Fibroblast of skin of left biceps (primary cell): ENCODE measurements around the gene MATR3.
"Not testable (repeated sequence)": the region's sequence is repeated elsewhere in the genome, so short reads cannot be mapped to it uniquely, and the experiment has no call there.

Source experiments
- DNase-seq, 2 experiments: peaks; one replicate each; pipeline ENCODE4 v3.0.0-alpha.2; 2013; ENCODE audit warnings: low read depth in 2 of 2

MATR3 gene, protein sequence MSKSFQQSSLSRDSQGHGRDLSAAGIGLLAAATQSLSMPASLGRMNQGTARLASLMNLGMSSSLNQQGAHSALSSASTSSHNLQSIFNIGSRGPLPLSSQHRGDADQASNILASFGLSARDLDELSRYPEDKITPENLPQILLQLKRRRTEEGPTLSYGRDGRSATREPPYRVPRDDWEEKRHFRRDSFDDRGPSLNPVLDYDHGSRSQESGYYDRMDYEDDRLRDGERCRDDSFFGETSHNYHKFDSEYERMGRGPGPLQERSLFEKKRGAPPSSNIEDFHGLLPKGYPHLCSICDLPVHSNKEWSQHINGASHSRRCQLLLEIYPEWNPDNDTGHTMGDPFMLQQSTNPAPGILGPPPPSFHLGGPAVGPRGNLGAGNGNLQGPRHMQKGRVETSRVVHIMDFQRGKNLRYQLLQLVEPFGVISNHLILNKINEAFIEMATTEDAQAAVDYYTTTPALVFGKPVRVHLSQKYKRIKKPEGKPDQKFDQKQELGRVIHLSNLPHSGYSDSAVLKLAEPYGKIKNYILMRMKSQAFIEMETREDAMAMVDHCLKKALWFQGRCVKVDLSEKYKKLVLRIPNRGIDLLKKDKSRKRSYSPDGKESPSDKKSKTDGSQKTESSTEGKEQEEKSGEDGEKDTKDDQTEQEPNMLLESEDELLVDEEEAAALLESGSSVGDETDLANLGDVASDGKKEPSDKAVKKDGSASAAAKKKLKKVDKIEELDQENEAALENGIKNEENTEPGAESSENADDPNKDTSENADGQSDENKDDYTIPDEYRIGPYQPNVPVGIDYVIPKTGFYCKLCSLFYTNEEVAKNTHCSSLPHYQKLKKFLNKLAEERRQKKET

DNA sequence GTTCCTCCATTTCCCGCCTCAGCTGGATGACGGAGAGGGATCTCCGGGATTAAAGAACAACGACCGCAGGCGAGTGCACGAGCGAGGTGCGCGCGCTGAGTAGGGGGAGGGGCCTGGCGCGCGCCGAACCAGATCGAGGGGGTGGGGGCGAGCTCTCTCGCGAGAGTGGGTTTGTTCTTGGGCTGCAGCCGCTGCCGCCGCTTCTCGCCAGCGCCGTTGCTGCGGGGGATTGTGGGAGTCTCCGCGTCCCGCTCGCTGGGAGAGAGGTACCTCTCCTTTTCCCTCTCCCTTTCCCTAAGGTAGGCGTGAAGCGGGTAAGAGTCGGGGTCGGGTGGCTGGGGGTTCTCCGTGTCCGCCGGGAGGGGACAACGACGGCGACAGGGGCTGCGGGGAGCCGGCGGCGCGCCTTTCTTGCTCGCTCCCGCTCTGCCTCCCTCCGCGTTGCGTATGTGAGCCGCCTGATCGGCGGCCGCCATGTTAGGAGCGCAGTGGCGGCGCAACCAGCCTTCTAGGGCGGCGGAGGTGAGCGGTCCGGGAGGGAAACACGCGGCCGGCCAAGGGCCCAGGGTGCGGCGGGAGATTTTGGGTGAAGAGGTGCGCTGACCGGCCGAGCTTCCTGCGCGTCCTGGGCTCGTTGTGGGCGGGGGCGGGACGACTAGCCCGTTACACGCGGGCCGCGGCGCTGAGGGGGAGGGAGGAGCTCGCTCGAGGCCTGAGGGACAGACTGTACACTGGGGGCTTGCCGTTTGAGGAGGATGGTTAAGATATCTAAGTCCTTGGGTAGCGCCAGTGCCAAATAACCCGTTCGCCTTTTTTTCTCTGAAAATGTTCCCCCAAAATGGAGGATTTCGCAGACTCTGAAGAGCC, at the start of gene MATR3:
Gene MATR3, plus strand, starts transcription at position 234 of the 867 bp plus-strand sequence. CDS start 13,676 bp downstream, outside the sequence.
- peak; percentile 92 for DNase-seq

DNA sequence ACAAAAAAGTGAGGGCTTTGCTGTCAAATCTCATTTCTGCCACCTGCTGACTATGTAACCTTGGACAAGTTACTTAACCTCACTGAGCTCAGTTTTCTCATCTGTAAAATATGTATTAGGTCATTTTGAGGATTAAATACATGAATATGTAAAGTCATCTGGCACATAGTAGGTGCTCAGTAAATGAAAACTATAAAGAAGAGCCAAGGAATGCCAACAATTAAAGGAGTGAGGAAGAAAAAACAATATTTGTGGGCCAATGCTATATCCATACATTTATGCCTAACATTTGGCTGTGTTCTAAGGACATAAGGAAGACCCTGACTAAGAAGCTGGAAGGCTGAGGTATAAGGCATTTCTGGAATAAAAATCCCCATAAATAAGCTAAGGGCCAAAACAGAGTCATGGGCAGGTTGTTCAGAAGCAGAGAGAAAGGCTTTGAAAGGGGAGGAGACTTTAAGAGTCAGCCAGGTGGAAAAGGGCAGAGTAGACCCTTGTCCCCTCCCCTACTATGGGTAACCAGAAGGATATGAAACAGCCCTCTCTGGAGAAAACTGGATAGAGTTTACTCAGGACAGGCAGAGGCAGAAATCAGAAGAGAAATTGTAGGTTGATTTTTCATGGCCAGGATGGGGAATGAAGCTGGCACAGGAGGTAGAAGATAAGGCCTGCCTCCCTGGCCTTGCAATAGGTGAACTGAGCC, 47.8 kb upstream of the MATR3 start:
- no peak for DNase-seq

DNA sequence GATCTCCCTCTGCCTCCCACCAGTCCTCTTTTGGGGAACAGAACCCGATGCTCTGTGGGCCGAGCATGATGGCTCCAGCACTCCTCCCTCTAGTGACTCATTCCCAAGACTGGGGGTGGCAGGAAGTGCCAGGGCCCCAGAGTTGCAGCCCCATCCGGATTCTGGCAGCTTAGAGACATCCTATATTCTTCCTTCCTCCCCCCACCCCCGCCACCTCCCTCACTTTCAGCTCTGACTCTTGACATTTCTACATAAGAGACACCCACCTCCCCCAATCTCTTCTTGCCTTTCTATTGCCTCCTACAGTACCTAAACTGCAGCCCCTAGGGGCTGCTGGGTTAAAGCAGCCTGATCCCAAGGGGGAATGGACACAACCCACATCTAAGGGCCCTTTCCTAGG, 47.1 kb upstream of the MATR3 start:
- DNase-seq: peak in 1 of 2 experiments; percentile 23

DNA sequence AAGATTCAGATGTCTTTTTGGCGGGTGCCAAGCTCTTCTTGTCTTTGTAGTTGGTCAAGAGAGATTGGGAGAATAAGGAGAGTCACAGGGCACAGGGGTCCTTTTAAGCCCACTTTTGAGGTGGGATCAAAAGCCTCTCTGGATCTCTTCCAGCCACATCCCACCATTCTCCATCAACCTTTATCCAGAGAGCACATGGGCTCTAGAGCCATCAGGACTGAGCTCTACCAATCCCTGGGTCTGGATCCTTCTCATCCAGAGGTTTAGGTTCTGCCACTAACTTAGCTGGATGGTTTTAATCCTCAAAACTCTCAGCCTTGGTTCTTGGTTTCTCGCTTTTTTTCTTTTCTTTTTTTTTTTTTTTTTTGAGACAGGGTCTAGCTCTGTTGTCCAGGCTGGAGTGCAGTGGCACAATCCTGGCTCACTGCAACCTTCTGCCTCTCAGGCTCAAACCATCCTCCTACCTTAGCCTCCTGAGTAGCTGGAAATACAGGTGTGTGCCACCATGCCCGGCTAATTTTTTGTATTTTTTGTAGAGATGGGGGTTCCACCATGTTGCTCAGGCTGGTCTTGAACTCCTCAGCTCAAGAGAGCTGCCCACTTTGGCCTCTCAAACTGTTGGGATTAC, 44.6 kb upstream of the MATR3 start:
- no peak for DNase-seq

DNA sequence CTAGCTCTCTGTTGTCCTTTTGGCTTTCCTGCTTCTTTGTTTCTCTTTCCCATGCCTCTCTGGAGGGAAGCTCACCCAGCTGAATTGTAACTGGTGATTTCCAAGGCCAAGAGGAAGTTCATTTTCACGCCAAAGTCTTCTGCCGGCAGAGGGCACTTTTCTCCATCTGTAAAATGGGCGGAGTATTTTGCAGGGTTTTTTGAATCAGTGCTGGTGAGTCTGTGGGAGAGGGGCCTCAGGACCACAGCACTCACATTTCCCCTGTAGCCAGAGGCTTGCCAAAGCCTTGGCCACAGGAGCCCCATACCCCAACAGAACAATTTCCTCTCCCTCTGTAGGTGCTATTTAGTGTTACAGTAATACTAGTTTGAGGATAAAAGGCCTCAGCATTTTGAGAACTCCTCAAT, 42.3 kb upstream of the MATR3 start:
- no peak for DNase-seq

DNA sequence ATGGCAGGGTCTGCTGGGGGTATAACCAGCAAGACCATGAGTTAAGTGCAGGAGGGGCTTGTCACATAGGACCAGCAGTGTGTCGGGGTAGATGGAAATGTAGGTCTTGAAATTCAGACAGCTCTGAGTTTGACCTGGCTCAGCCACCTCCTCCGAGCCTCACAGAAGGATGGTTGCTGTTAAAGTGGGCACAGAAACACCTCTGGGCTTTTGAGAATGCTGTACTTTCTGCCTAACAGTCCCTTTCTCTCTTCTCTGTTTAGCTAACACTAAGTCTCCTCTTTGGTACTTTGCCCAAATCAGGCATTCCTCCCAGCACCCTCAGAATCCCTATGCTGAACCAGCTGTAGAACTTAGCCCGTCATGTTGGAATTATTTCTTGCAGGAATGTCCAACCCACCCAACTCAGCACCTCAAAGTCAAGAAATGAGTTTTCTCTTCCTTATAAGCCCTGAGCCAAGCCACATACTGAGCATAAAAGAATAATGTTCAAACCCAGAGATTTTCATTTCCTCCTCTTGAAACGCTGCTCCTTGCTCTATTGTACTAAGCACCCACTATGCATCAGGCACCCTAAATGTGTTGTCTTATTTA, 41.7 kb upstream of the MATR3 start:
- DNase-seq: peak in 1 of 2 experiments; percentile 39

DNA sequence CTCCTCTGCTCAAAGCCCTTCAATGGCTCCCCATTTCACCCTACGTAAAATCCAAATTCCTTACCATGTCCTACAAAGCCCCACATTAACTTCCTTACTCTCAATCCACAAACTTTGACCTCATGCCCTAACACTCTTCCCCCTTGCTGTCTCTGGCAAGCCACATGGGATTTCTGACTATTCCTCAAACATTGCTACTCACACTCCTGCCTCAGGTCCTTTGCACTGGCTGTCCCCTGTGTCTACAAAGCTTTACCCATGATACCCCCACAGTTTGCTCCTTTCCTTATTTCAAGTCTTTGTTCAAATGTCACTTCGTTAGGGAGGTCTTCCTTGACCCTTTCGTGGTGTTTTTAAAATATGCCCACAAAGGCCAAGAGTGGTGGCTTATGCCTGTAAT, 40.4 kb upstream of the MATR3 start:
- DNase-seq: no peak

DNA sequence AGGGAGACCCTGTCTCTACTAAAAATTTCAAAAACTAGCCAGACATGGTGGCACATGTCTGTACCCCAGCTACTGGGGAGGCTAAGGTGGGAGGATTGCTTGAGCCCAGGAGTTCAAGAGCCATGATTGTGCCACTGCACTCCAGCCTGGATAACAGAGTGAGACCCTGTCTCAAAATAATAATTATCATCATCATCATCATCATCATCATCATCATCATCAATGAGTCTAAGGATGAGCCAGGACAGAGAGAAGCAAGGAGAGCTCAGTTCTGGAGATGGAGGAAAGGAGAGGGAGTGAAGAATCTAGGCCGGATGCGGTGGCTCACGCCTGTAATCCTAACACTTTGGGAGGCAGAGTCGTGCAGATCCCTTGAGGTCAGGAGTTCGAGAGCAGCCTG, 36.7 kb upstream of the MATR3 start:
- no peak for DNase-seq

DNA sequence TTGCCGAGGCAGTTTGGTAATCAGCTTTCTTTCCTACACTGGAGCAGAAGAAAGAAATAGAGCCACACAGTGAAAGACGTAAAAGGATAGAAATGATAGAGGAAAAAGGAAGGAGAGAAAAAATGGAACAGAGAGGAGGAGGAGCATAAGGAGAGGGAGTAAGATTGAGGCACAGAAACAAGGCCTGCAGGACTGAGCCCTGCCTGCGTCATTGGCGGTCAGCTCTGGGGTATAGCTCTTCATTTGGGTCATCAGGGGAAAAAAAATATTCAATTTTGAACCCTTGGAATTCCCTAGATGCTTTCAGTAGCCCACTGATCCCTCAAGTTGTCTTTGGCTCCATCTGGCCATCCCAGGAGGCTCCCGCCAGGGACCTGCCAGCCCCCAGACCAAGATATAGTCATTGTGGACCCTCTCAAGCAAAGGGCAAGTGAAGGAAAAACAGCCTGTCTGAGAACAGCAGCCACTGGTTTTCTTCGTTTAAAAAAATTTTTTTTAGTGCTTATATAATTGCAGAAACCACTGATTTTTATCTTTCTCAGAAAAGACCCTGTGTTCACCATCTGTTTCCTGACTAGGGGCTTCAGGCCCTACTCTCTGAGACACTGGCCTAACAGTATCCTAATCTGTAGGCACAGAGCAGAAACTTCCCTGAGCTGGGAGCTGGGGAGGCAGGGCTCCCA, 31.3 kb upstream of the MATR3 start:
- DNase-seq: no peak

DNA sequence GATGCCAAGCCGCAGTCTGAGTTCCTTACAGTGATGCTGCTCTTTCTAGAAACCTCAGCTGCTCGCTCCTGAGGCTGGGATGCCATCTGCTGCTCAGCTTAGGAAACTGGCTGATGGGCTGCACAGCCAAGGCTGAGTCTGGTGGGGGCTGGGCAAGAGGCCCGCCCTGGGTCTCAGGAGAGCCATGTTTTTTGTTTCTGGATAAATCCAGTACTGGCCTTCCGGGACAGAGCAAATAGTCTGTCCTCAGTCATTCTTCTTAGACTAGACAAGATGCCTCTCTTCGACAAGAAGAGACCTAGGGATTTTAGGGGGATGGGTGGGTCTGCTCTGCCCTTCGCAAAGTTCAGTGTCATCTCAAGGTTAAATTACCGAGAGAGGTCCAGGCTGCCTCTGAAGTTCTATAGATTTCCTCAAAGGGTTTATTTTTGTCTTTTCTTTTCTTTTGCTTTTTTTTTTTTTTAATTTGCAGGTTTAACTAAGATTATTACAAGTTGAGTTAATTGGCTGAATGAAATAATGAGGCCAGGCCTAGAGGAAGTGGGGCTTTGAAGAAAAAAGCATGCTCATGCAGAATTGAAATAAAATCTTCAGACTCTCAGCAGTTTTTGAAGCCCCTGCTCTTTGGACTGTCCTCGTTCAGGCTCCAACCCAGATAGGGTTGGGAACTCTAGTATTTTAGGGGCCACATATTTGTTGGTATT, 30.6 kb upstream of the MATR3 start:
- peak; percentile 77 to 80 for DNase-seq

DNA sequence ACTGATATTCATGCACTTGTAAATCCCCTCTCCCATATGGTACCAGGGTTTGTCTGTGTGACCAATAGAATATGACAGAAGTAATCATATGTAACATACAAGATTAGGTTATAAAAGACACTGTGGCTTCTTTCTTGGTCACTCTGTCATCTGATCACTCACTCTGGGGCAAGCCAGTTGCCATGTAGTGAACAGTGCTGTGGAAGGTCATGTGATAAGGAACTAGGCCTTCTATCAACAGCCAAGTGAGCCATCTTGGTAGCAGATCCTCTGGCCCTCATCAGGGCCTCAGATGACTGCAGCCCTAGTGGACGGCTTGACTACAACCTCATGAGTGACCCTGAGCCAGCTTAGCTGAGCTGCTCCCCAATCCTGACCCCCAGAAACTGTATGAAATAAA, 30.0 kb upstream of the MATR3 start:
- no peak for DNase-seq

DNA sequence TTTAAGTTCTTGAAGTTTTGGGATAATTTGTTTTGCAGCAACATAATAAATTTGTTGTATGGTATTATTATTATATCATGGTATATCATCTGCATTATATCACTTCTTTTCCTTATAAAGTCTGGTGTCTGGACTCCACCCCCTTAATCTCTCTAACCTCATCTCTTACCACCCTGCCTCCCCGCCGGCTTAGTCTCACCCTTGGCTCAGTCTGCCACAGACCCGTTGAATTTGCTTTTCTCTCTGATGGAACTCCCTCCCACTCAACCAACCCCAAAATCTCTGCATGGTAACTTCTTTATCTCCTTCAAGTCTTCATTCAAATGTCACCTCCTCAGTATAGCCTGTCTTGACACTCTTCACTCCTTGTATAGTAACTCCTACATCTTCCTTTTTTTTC, 29.6 kb upstream of the MATR3 start:
- no peak for DNase-seq

DNA sequence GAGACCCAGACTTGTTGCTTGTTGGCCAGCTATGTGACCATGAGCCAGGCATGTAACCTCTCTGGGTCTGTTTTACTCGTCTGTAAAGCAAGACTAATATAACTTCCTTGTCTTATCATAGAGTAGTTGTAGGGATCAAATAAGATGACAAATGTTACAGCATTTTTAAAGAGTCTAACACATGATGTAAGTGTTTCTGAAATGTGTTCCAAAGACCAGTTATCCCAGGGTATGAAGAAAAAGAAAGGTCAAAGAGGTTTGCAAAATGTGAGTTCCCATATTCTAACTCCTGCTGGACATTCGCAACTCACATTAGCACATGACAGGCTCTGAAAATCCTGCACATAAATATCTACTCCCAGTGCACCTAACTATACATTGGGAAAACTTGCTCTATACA, 28.5 kb upstream of the MATR3 start:
- no peak for DNase-seq

DNA sequence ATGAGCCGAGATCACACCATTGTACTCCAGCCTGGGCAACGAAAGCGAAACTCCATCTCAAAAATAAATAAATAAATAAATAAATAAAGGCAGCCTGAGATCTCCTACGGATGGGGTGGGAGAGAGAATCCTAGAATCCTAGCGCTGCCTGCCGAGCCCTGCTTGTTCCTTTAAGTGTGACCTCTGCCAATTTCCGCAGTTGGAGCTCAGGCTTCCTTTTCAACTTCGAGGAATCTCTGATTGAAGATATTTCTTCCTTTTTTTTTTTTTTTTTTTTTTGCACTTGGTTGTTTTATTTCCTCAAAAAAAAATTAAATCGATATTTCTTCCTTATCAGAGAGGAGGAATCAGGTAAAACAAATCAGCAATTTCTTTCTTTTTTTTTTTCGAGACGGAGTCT, 27.3 kb upstream of the MATR3 start:
- DNase-seq: no peak

DNA sequence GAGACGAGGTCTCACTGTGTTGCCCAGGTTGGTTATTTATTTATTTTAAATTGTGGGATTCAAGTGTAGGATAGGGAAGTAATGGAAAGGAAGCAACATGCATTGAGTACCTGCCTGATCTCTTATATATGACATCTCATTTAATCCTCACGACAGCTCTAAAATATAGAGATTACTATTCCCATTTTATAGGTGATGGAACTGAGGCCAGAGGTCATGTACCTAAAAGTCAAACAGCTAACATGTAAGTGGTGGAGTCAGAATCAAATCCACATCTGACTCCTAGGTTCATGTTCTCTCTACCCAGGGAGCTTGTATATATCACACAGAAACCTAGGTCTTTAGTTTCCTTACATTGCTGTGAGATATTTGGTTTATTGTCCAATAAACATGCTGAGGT, 26.1 kb upstream of the MATR3 start:
- DNase-seq: no peak

DNA sequence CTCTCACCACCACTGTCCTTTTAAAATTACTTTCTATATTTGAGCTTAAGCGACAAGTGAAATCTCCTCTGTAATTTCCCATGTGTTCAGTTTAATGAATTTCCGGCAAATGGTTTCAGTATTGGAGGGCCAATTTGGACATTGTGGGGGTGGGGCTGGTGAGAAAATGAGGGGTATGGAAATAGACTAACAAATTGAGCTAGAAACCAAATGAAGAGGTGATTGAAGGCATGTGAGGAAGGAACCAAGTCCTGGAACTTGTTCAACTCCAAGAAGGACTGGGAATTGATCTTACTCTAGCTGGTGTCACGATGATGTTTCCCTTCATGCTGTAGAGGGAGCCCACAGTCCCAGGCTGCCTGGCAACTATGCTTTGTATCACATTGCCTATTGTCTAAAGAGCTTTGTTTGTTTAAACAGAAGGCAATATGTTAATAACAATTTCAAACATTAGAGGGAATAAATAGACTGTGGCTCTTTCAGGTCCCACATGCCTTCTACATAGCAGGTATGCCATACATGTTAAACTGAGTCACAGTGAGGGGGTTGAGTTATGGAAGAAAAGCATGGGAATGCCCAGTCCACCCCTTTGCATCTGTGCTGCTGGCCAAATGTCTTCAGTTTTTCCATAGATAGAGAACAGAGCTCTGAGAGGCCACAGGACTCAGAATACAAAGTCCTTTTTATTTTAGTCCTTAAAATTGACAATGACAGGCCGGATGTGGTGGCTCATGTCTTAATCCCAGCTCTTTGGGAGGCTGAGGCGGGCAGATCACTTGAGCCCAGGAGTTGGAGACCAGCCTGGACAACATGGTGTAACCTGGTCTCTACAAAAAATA, 25.0 kb upstream of the MATR3 start:
- DNase-seq: no peak

DNA sequence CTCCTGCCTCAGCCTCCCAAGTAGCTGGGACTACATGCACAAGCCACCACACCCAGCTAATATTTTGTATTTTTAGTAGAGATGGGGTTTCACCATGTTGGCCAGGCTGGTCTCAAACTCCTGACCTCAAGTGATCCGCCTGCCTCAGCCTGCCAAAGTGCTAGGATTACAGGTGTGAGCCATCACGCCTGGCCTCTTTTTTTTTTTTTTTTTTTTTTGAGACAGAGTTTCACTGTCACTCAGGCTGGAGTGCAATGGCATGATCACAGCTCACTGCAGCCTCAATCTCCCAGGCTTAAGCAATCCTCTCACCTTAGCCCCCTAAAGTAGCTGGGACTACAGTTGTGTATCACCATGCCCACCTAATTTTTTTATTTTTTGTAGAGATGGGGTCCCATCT, 22.8 kb upstream of the MATR3 start:
- DNase-seq: not testable (repeated sequence)
